Measurements from ENCODE around the gene PGAP2. TPM values are rescaled to one million over a fixed set of nuclear protein-coding genes. Genes with fewer than 3 reads are reported as not detected.

Gene PGAP2
- total RNA-seq, 1 experiment from 2014 or later, result 53.6 TPM

- no peak overlapping the region for H3K4me3 ChIP-seq (ENCODE audit: low read depth, low read length)
- Mint-ChIP-seq H3K4me1 (ENCODE audit: low read depth, unreplicated experiment) (peaks cover 33% of the 10 kb centered on the region), H3K27me3 (ENCODE audit: insufficient read depth, unreplicated experiment) (no peaks in the 10 kb centered on the region), H3K27ac (ENCODE audit: unreplicated experiment) (peak overlapping the region; percentile 14), H3K36me3 (ENCODE audit: insufficient read depth, unreplicated experiment) (peaks cover 25% of the 10 kb centered on the region), H3K9me3 (ENCODE audit: unreplicated experiment) (no peaks in the 10 kb centered on the region), H3K4me3 (ENCODE audit: unreplicated experiment) (no peak overlapping the region)
- H3K36me3 ChIP-seq (ENCODE audit: control insufficient read depth, insufficient read depth, low read length), result no peaks in the 10 kb centered on the region
- CTCF ChIA-PET, result no interaction called here
- no peak for TF ChIP-seq CTCF (IDR thresholded peaks at IDR 0.05; ENCODE audit: insufficient read depth in 1 of 2, low read depth in 1 of 2, low read length in 1 of 2, severe bottlenecking in 1 of 2, unreplicated experiment in 1 of 2)
- POLR2A ChIA-PET, result no interaction called here
- H3K4me1 ChIP-seq, result peaks cover 23% of the 10 kb centered on the region
- H3K9me3 ChIP-seq, result no peaks in the 10 kb centered on the region
- intact Hi-C loops (cut with micrococcal nuclease; ENCODE audit: unreplicated experiment), result no loop called here
- no peaks in the 10 kb centered on the region for H3K27me3 ChIP-seq (replicated peaks; ENCODE audit: control insufficient read depth, insufficient read depth, low read length)
- no peak for DNase-seq
- BruUV-seq (replicated peaks), result no TSS peak
These were observed 27.4 kb downstream of the PGAP2 start for GRCh38 chr11:3835751-3836150.

GRCh38 chr11:3836903-3837302, 28.5 kb downstream of the PGAP2 start:
- H3K4me1 Mint-ChIP-seq (ENCODE audit: low read depth, unreplicated experiment), result peaks cover 33% of the 10 kb centered on the region
- H3K9me3 ChIP-seq, result no peaks in the 10 kb centered on the region
- intact Hi-C loops (cut with micrococcal nuclease; ENCODE audit: unreplicated experiment), result no loop called here
- H3K27ac Mint-ChIP-seq (ENCODE audit: unreplicated experiment), result no peak overlapping the region
- no peak overlapping the region for H3K4me3 ChIP-seq (ENCODE audit: low read depth, low read length)
- H3K27me3 ChIP-seq (replicated peaks; ENCODE audit: control insufficient read depth, insufficient read depth, low read length), result no peaks in the 10 kb centered on the region
- H3K4me3 Mint-ChIP-seq (ENCODE audit: unreplicated experiment), result no peak overlapping the region
- ChIA-PET POLR2A (no interaction called here), CTCF (interaction anchor here (1.1 kb wide), 1 partner anchor 29 kb away, joined by 5 read pairs; no protein-coding TSS in a partner anchor)
- no peaks in the 10 kb centered on the region for H3K9me3 Mint-ChIP-seq (ENCODE audit: unreplicated experiment)
- peaks cover 23% of the 10 kb centered on the region for H3K4me1 ChIP-seq
- TF ChIP-seq CTCF (IDR thresholded peaks at IDR 0.05; ENCODE audit: insufficient read depth in 1 of 2, low read depth in 1 of 2, low read length in 1 of 2, severe bottlenecking in 1 of 2, unreplicated experiment in 1 of 2), result no peak
- H3K36me3 Mint-ChIP-seq (ENCODE audit: insufficient read depth, unreplicated experiment), result peaks cover 25% of the 10 kb centered on the region
- no peak for DNase-seq
- no peaks in the 10 kb centered on the region for H3K27me3 Mint-ChIP-seq (ENCODE audit: insufficient read depth, unreplicated experiment)
- H3K36me3 ChIP-seq (ENCODE audit: control insufficient read depth, insufficient read depth, low read length), result no peaks in the 10 kb centered on the region
- no TSS peak for BruUV-seq (replicated peaks)

- Histone ChIP-seq H3K4me1 (peaks cover 23% of the 10 kb centered on the region), H3K36me3 (ENCODE audit: control insufficient read depth, insufficient read depth, low read length) (no peaks in the 10 kb centered on the region), H3K4me3 (ENCODE audit: low read depth, low read length) (no peak overlapping the region), H3K27me3 (replicated peaks; ENCODE audit: control insufficient read depth, insufficient read depth, low read length) (no peaks in the 10 kb centered on the region), H3K9me3 (no peaks in the 10 kb centered on the region)
- ChIA-PET CTCF (no interaction called here), POLR2A (no interaction called here)
- no peak overlapping the region for H3K27ac Mint-ChIP-seq (ENCODE audit: unreplicated experiment)
- intact Hi-C loops (cut with micrococcal nuclease; ENCODE audit: unreplicated experiment), result no loop called here
- TF ChIP-seq CTCF (IDR thresholded peaks at IDR 0.05; ENCODE audit: insufficient read depth in 1 of 2, low read depth in 1 of 2, low read length in 1 of 2, severe bottlenecking in 1 of 2, unreplicated experiment in 1 of 2), result no peak
- H3K4me3 Mint-ChIP-seq (ENCODE audit: unreplicated experiment), result no peak overlapping the region
- DNase-seq, result no peak
- no TSS peak for BruUV-seq (replicated peaks)
- no peaks in the 10 kb centered on the region for H3K9me3 Mint-ChIP-seq (ENCODE audit: unreplicated experiment)
- H3K36me3 Mint-ChIP-seq (ENCODE audit: insufficient read depth, unreplicated experiment), result peaks cover 20% of the 10 kb centered on the region
- H3K4me1 Mint-ChIP-seq (ENCODE audit: low read depth, unreplicated experiment), result peaks cover 33% of the 10 kb centered on the region
- no peaks in the 10 kb centered on the region for H3K27me3 Mint-ChIP-seq (ENCODE audit: insufficient read depth, unreplicated experiment)
These were observed 29.4 kb downstream of the PGAP2 start for GRCh38 chr11:3837793-3838192.
